HepG2 (cell line): ENCODE results near the gene GBP6. TPM values are rescaled to one million over a fixed set of nuclear protein-coding genes. Genes with fewer than 3 reads are reported as not detected.

Experiments
- AHDC1 ChIP-seq: sonication (generic); formaldehyde crosslinking; IDR thresholded peaks from 2 replicates; pipeline ENCODE4 v1.5.1; 2020; ENCODE audit warnings: mild to moderate bottlenecking, missing genetic modification reagents, borderline replicate concordance
- FOXC1 ChIP-seq: sonication (generic); formaldehyde crosslinking; IDR thresholded peaks from 2 replicates; pipeline ENCODE4 v1.8.0; 2022; ENCODE audit warnings: mild to moderate bottlenecking, missing genetic modification reagents, borderline replicate concordance
- MAX ChIP-seq: IDR thresholded peaks from 2 replicates; pipeline ENCODE4 v1.6.1; 2012; ENCODE audit warnings: inconsistent platforms
- NBN ChIP-seq: fragments of 450-650 bp; conservative IDR thresholded peaks from 2 replicates; pipeline ENCODE4 v1.6.1; 2017
- PBX2 ChIP-seq: IDR thresholded peaks from 2 replicates; pipeline ENCODE4 v1.6.1; 2016; ENCODE audit warnings: control low read depth
- PHF5A ChIP-seq: IDR thresholded peaks from one replicate; pipeline ENCODE4 v1.6.1; 2018; ENCODE audit warnings: low read depth, missing genetic modification reagents; ENCODE audit not compliant: unreplicated experiment
- REXO4 ChIP-seq: sonication (generic); formaldehyde crosslinking; IDR thresholded peaks from 2 replicates; pipeline ENCODE4 v1.8.0; 2022; ENCODE audit warnings: missing genetic modification reagents, mild to moderate bottlenecking, borderline replicate concordance
- STAT6 ChIP-seq: sonication (generic); formaldehyde crosslinking; IDR thresholded peaks from 2 replicates; pipeline ENCODE4 v1.4.0; 2020; ENCODE audit warnings: missing genetic modification reagents, mild to moderate bottlenecking, borderline replicate concordance
- THRA ChIP-seq: sonication (generic); formaldehyde crosslinking; IDR thresholded peaks from 2 replicates; pipeline ENCODE4 v1.4.0; 2020; ENCODE audit warnings: missing genetic modification reagents, borderline replicate concordance
- WIZ ChIP-seq: sonication (generic); formaldehyde crosslinking; IDR thresholded peaks from 2 replicates; pipeline ENCODE4 v1.5.1; 2020; ENCODE audit warnings: mild to moderate bottlenecking, missing genetic modification reagents
- ZNF383 ChIP-seq: sonication (generic); formaldehyde crosslinking; IDR thresholded peaks from 2 replicates; pipeline ENCODE4 v1.4.0; 2020; ENCODE audit warnings: missing genetic modification reagents, mild to moderate bottlenecking, borderline replicate concordance
- ZNF883 ChIP-seq: sonication (generic); formaldehyde crosslinking; IDR thresholded peaks from 2 replicates; pipeline ENCODE4 v1.5.1; 2020; ENCODE audit warnings: mild to moderate bottlenecking, missing genetic modification reagents; ENCODE audit errors: not compliant biosample characterization
- polyA plus RNA-seq, 8 experiments: library from polyadenylated mRNA; depleted of rRNA in 3 of 8; stranded (reverse) in 7 of 8; unstranded in 1 of 8; fragments of >200 nt; fragmentation: Illumina TruSeq in 4 of 8; extraction: Trizol in 4 of 8; gene quantifications; 2 replicates each; pipeline versions ENCODE4 v1.2.1 to v1.2.3, GENCODE V29; 2011 to 2016; ENCODE audit warnings: low read depth in 4 of 8, missing spikeins in 1 of 8, mixed read lengths in 1 of 8; ENCODE audit not compliant: insufficient read depth in 1 of 8
- total RNA-seq, 5 experiments: library from RNA; depleted of rRNA; stranded (reverse); fragments of >200 nt; fragmentation: Illumina TruSeq; extraction: Trizol; gene quantifications; 2 replicates each; pipeline ENCODE4 v1.2.3, GENCODE V29; 2016; ENCODE audit warnings: low read depth in 1 of 5

Gene GBP6
- total and polyA plus RNA-seq, 2 of the 13 experiments (the other 11 are each of a cell fraction or from before 2014, with no cell fraction given), result not detected

- peak; percentile 64; the same call in 1 of the 2 replicates for TF ChIP-seq AHDC1 (CRISPR knock-in tag)
- TF ChIP-seq THRA (CRISPR knock-in tag), result peak; percentile 72; the same call in 1 of the 2 replicates
- TF ChIP-seq ZNF883, result no peak
- no peak for TF ChIP-seq STAT6 (CRISPR knock-in tag)
- no peak for TF ChIP-seq ZNF383
- TF ChIP-seq WIZ, result no peak
- no peak for TF ChIP-seq FOXC1
- TF ChIP-seq REXO4, result no peak
- no peak for TF ChIP-seq NBN
- TF ChIP-seq PHF5A (CRISPR knock-in tag), result no peak
- TF ChIP-seq MAX, result peak; percentile 54; the same call in 1 of the 2 replicates
- no peak for TF ChIP-seq PBX2 (CRISPR knock-in tag)
These were observed 7.0 kb upstream of the GBP6 start (continued) for GRCh38 chr1:89356658-89357400.
